KG1 (cell line): ENCODE measurements around the gene ORAI1.
"Not testable (repeated sequence)": the region's sequence is repeated elsewhere in the genome, so short reads cannot be mapped to it uniquely, and the experiment has no call there.

ENCODE experiments used
- DNase-seq: peaks from one replicate; lab custom pipeline; 2025; lab: John Stamatoyannopoulos, UW

The ORAI1 gene

GRCh38 chr12:121603581-121603980 is 22.7 kb upstream of the ORAI1 start:
- DNase-seq, result no peak

- no peak for DNase-seq
Measured at GRCh38 chr12:121608301-121608700, 18.0 kb upstream of the ORAI1 start.

GRCh38 chr12:121610239-121611149 is 15.8 kb upstream of the ORAI1 start:
- DNase-seq, result no peak

GRCh38 chr12:121611306-121611705 is 15.0 kb upstream of the ORAI1 start:
- DNase-seq, result no peak

- no peak for DNase-seq
Measured at GRCh38 chr12:121613462-121613861, 12.9 kb upstream of the ORAI1 start.

GRCh38 chr12:121614872-121615467 is 11.4 kb upstream of the ORAI1 start:
- DNase-seq, result no peak

- DNase-seq, result no peak
Measured at GRCh38 chr12:121618659-121619233, 7.6 kb upstream of the ORAI1 start.

- no peak for DNase-seq
Measured at GRCh38 chr12:121620333-121620891, 5.9 kb upstream of the ORAI1 start.

- DNase-seq, result peak; percentile 55
Measured at GRCh38 chr12:121626853-121627640, 717 bp downstream of the ORAI1 start.

- DNase-seq, result no peak
Measured at GRCh38 chr12:121628037-121628436, 1.7 kb downstream of the ORAI1 start.

GRCh38 chr12:121628536-121628935 is 2.2 kb downstream of the ORAI1 start:
- DNase-seq, result no peak

GRCh38 chr12:121630791-121631355 is 4.5 kb downstream of the ORAI1 start:
- DNase-seq, result no peak

- DNase-seq, result no peak
Measured at GRCh38 chr12:121632069-121632970, 6.0 kb downstream of the ORAI1 start.

- DNase-seq, result not testable (repeated sequence)
Measured at GRCh38 chr12:121633833-121634196, 7.5 kb downstream of the ORAI1 start.

- DNase-seq, result no peak
Measured at GRCh38 chr12:121634836-121635235, 8.5 kb downstream of the ORAI1 start.

GRCh38 chr12:121637231-121637914 is 11.0 kb downstream of the ORAI1 start:
- DNase-seq, result peak; percentile 39

- no peak for DNase-seq
Measured at GRCh38 chr12:121638298-121639202, 12.2 kb downstream of the ORAI1 start.

GRCh38 chr12:121641343-121641630 is 15.0 kb downstream of the ORAI1 start:
- no peak for DNase-seq

GRCh38 chr12:121648458-121649028 is 22.2 kb downstream of the ORAI1 start:
- no peak for DNase-seq
